Fibroblast of lung (primary cell): Measurements from ENCODE around the gene TIMELESS.

ENCODE experiments used
- EZH2 ChIP-seq: IDR thresholded peaks from 2 replicates; pipeline ENCODE4 v1.5.1; 2012; ENCODE audit warnings: low read length, control low read depth, mild to moderate bottlenecking; ENCODE audit errors: missing control alignments
- TF ChIP-seq, protein P1 (sequence below), 2 donors: IDR thresholded peaks in 1 of 2; conservative IDR thresholded peaks in 1 of 2; 1 replicate in 1 of 2; 2 replicates in 1 of 2; pipeline ENCODE4 v1.5.1; 2011 to 2012; ENCODE audit warnings: low read length in 2 of 2, control low read depth in 1 of 2, inconsistent platforms in 1 of 2, low read depth in 1 of 2, mild to moderate bottlenecking in 1 of 2

DNA sequence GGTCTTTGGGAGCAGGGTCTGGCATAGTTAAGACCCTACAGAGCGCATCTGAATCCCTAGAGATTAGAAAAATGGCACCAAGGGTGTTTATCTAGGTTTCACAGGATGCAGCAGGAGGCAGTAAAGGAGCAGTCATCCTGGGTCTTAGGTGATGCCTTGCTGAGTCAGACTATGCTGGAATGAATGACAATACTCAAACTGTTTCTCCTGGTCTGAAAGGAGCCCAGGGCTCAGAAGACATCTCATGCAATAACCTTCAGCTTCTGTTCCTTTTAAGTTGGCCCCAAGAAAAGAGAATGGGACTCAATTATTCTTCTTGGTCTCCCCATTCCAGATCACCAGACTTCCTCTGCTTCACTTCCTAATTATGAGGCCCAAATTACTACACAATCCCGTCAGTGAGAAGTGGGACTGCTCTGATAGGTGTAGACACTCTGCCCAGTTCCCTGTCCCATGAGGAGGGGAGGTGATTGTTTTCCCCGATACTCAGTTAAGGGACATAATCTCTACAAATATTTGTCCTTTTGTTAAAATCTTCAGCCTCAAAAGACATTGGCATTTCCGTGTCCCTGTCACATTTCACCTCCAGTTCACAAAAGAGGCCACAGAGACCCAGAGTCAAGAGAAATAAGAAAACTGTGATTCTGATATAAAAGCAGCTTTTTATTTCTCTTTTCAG, 71.8 kb downstream of the TIMELESS start:
- TF ChIP-seq, protein P1, sequence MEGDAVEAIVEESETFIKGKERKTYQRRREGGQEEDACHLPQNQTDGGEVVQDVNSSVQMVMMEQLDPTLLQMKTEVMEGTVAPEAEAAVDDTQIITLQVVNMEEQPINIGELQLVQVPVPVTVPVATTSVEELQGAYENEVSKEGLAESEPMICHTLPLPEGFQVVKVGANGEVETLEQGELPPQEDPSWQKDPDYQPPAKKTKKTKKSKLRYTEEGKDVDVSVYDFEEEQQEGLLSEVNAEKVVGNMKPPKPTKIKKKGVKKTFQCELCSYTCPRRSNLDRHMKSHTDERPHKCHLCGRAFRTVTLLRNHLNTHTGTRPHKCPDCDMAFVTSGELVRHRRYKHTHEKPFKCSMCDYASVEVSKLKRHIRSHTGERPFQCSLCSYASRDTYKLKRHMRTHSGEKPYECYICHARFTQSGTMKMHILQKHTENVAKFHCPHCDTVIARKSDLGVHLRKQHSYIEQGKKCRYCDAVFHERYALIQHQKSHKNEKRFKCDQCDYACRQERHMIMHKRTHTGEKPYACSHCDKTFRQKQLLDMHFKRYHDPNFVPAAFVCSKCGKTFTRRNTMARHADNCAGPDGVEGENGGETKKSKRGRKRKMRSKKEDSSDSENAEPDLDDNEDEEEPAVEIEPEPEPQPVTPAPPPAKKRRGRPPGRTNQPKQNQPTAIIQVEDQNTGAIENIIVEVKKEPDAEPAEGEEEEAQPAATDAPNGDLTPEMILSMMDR (conservative IDR thresholded peaks at IDR 0.05 in 1 of 2, IDR thresholded peaks at IDR 0.05 in 1 of 2; ENCODE audit: low read depth in 1 of 2, low read length in 2 of 2) = no peak
- no peak for TF ChIP-seq EZH2
